Prostate gland (tissue), 2 donors: ENCODE results near the gene ENHO. TPM values are rescaled to one million over a fixed set of nuclear protein-coding genes. Genes with fewer than 3 reads are reported as not detected.

Experiments
- DNase-seq: peaks from one replicate; pipeline ENCODE4 v3.0.0-alpha.2; 2019; ENCODE audit warnings: low spot score
- H3K27ac ChIP-seq, 2 donors: fragments of 200-600 bp; sonication (generic); 2 replicates each; pipeline ENCODE4 v1.5.1; 2017 to 2019
- H3K27me3 ChIP-seq: fragments of 200-600 bp; sonication (generic); replicated peaks from 2 replicates; pipeline ENCODE4 v1.5.1; 2019; ENCODE audit not compliant: insufficient read depth
- H3K36me3 ChIP-seq, 2 donors: fragments of 200-600 bp; sonication (generic); 1 replicate in 1 of 2; 2 replicates in 1 of 2; pipeline versions ENCODE4 v1.5.1 to v1.8.1; 2017 to 2019
- H3K4me1 ChIP-seq: fragments of 200-600 bp; sonication (generic); replicated peaks from 2 replicates; pipeline ENCODE4 v1.5.1; 2019
- H3K4me3 ChIP-seq, 2 donors: fragments of 200-600 bp; sonication (generic); 2 replicates each; pipeline ENCODE4 v1.5.1; 2017 to 2019
- H3K9me3 ChIP-seq: fragments of 200-600 bp; sonication (generic); 2 replicates; pipeline ENCODE4 v1.5.1; 2017
- POLR2A ChIP-seq: fragments of 450-650 bp; IDR thresholded peaks from one replicate; pipeline ENCODE4 v1.6.1; 2016; ENCODE audit warnings: antibody characterized with exemption, mild to moderate bottlenecking
- POLR2AphosphoS5 ChIP-seq: sonication (generic); formaldehyde crosslinking; IDR thresholded peaks from one replicate; pipeline ENCODE4 v1.6.1; 2017; ENCODE audit warnings: antibody characterized with exemption
- WGBS: methylation state at CpG from one replicate; pipeline ENCODE4 v1.1.5; 2018; 5-methylcytosine and 5-hydroxymethylcytosine counted together
- intact Hi-C: fragments of 100-400 bp; cut with DNase I; formaldehyde crosslinking; loops from one replicate; pipeline ENCODE4 v1.14.2; 2022
- total RNA-seq, 2 donors: library from RNA; depleted of rRNA; stranded (reverse); fragments of >200 nt; gene quantifications; one replicate each; pipeline ENCODE4 v1.1.0, GENCODE V29; 2016
- TF ChIP-seq, protein P1 (sequence below), 4 experiments: fragments of 200-600 bp in 2 of 4; fragments of 450-650 bp in 2 of 4; sonication (generic) in 2 of 4; IDR thresholded peaks; 1 replicate in 3 of 4; 2 replicates in 1 of 4; pipeline ENCODE4 v1.5.1; 2016 to 2019; ENCODE audit warnings: antibody characterized with exemption in 4 of 4, mild to moderate bottlenecking in 2 of 4, moderate library complexity in 2 of 4

Gene ENHO
- total RNA-seq, 2 donors from 2014 or later: 20.9 to 28.2 TPM

DNA sequence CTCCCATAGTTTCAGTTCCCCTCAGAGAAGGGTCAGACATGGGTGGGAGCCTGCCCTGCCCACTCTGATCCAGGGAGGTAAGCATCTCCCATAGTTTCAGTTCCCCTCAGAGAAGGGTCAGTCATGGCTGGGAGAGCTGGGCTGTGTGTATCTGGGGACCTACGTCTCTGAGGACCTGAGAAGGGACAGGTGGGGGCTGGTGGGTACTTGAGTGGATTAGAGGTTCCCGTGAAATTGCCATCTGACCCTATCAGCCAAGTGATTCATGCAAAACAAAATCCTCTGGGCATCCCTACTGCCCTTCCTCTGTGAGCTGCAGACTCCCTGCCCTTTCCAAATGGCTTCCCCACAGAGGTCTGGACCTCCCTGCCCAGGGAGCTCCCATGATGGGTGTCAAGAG, 3.9 kb downstream of the ENHO start:
- intact Hi-C loops: no loop called here
- H3K27me3 ChIP-seq: no peaks in the 10 kb centered on the region
- no peak for DNase-seq
- H3K4me1 ChIP-seq: no peaks in the 10 kb centered on the region
- TF ChIP-seq POLR2A (no peak), POLR2AphosphoS5 (no peak)
- TF ChIP-seq, protein P1, sequence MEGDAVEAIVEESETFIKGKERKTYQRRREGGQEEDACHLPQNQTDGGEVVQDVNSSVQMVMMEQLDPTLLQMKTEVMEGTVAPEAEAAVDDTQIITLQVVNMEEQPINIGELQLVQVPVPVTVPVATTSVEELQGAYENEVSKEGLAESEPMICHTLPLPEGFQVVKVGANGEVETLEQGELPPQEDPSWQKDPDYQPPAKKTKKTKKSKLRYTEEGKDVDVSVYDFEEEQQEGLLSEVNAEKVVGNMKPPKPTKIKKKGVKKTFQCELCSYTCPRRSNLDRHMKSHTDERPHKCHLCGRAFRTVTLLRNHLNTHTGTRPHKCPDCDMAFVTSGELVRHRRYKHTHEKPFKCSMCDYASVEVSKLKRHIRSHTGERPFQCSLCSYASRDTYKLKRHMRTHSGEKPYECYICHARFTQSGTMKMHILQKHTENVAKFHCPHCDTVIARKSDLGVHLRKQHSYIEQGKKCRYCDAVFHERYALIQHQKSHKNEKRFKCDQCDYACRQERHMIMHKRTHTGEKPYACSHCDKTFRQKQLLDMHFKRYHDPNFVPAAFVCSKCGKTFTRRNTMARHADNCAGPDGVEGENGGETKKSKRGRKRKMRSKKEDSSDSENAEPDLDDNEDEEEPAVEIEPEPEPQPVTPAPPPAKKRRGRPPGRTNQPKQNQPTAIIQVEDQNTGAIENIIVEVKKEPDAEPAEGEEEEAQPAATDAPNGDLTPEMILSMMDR (IDR thresholded peaks at IDR 0.05): no peak
- WGBS: 81% methylated on average over 2 of the region's 2 CpGs
- H3K9me3 ChIP-seq: no peaks in the 10 kb centered on the region
- no peak overlapping the region for H3K4me3 ChIP-seq
- H3K27ac ChIP-seq: no peak overlapping the region
- no peaks in the 10 kb centered on the region for H3K36me3 ChIP-seq

DNA sequence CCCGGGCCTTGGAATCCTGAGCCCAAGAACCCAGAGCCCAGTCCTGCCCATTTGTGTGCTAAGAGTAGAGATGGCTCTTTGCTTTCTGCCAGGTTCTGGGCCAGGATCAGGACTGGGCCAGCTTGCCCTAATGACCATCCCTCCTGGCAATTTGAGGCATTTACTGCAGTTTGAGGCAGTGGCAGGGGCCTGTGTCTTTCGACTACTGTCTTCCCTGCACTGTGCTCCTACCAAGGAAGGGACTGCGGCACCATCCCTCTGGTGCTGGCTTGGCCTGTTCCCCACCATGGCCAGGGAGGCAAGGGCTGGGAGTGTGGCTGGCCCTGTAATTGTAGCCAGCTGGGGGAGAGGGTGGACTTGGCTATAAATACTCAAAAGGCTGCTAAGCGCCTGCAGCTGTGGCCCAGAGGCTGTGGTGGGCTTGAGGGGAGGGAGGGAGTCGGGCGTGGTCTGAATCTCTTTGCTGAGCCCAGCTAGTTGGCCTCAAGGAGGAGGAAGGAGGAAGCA, 4.6 kb downstream of the ENHO start:
- Histone ChIP-seq H3K9me3 (no peaks in the 10 kb centered on the region), H3K4me3 (no peak overlapping the region), H3K36me3 (no peaks in the 10 kb centered on the region), H3K4me1 (peaks cover 3% of the 10 kb centered on the region), H3K27ac (no peak overlapping the region), H3K27me3 (no peaks in the 10 kb centered on the region)
- TF ChIP-seq POLR2AphosphoS5: no peak
- DNase-seq: no peak
- 94% methylated on average over 5 of the region's 6 CpGs for WGBS
- intact Hi-C loops: no loop called here

DNA sequence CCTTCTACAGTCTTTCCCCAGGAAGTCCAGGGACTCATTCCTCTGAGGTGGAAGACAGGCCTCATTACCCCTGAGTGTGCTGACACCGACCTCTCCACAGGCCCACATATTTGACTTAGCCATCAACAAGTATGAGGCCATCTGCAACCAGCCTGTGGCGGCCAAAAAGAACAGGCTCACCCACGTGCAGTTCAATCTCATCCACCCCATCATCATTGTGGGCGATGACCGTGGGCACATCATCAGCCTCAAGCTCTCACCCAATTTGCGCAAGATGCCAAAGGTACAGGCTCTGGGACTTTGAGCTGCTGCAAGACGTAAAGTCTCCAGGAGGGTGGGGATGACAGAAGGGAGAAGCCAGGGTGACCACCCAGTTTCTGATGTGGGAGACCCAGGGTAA, 5.6 kb downstream of the ENHO start:
- Histone ChIP-seq H3K36me3 (no peaks in the 10 kb centered on the region), H3K4me1 (peaks cover 13% of the 10 kb centered on the region), H3K27me3 (no peaks in the 10 kb centered on the region), H3K9me3 (no peaks in the 10 kb centered on the region), H3K4me3 (no peak overlapping the region), H3K27ac (no peak overlapping the region)
- 84% methylated on average over 7 of the region's 7 CpGs for WGBS
- DNase-seq: no peak
- no peak for TF ChIP-seq POLR2A
- TF ChIP-seq POLR2AphosphoS5: no peak
- TF ChIP-seq, protein P1 (IDR thresholded peaks at IDR 0.05): no peak
- intact Hi-C loops: no loop called here

DNA sequence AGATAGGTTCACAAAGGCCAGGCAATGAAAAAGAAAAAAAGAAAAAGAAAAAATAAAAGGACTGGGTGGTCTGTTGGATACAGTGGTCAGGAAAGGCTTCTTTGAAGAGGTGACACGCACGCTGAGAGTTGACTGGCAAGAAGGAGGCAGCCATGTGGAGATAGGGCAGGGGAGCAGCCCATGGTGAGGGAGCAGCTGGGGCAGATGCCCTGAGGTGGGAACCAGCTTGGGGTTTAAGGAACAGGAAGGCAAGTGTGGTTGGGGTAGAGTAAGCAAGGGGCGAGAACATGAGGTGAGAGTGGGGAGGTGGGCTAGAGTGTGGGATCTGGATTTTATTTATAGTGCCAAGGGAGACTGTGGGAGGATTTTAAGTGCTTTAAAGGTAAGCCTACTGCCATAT, 6.8 kb downstream of the ENHO start:
- 92% methylated on average over 3 of the region's 3 CpGs for WGBS
- no peak overlapping the region for H3K27ac ChIP-seq
- no peak for DNase-seq
- H3K4me3 ChIP-seq: no peak overlapping the region
- intact Hi-C loops: no loop called here
- no peaks in the 10 kb centered on the region for H3K9me3 ChIP-seq
- H3K27me3 ChIP-seq: no peaks in the 10 kb centered on the region
- peaks cover 15% of the 10 kb centered on the region for H3K4me1 ChIP-seq
- H3K36me3 ChIP-seq: no peaks in the 10 kb centered on the region
- TF ChIP-seq, protein P1 (IDR thresholded peaks at IDR 0.05): no peak
- TF ChIP-seq POLR2AphosphoS5 (no peak), POLR2A (no peak)

DNA sequence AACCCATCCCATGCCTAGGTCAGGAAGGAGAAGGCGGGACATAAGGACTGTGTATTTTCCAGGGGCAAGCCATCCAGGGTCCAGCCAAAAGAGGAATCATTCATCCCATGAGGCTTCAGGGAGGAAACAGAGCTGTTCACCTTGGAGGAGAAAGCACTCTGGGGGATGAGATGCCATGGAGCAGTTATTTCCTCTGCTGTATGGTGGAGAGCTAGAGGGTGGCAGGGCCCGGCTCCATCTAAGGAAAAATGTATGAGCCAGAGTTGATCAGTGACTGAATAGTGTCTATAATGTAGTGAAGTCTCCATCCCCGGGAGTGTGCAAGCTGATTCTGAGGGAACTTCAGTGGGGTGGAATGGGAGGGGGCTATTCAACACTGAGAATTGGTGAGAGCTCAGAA, 8.0 kb downstream of the ENHO start:
- H3K4me3 ChIP-seq: no peak overlapping the region
- no peak for DNase-seq
- intact Hi-C loops: no loop called here
- H3K27me3 ChIP-seq: no peaks in the 10 kb centered on the region
- H3K9me3 ChIP-seq: no peaks in the 10 kb centered on the region
- H3K4me1 ChIP-seq: peaks cover 15% of the 10 kb centered on the region
- 92% methylated on average over 3 of the region's 3 CpGs for WGBS
- TF ChIP-seq, protein P1 (IDR thresholded peaks at IDR 0.05): no peak
- no peak for TF ChIP-seq POLR2A
- no peak for TF ChIP-seq POLR2AphosphoS5
- H3K36me3 ChIP-seq: no peaks in the 10 kb centered on the region
- no peak overlapping the region for H3K27ac ChIP-seq
